T-cell (primary cell): ENCODE measurements around the gene PDE1A. TPM values are rescaled to one million over a fixed set of nuclear protein-coding genes. Genes with fewer than 3 reads are reported as not detected.

ENCODE experiments used
- ATAC-seq, 4 experiments: fragments of 200-7000 bp in 3 of 4; fragments of 150-1000 bp in 1 of 4; cut with Tn5 transposase; replicated peaks in 1 of 4; 1 replicate in 3 of 4; 2 replicates in 1 of 4; pipeline ENCODE4 v1.10.0; 2021; ENCODE audit warnings: moderate library complexity in 3 of 4, mild to moderate bottlenecking in 2 of 4, moderate number of reproducible peaks in 1 of 4
- CTCF ChIA-PET, 2 donors: fragments of 300-600 bp; sonication (Branson Sonifier 250); formaldehyde crosslinking; loops; one replicate each; lab custom pipeline; 2022; ENCODE audit warnings: antibody characterized with exemption in 2 of 2; lab: Charles Lee
- POLR2A ChIA-PET, 2 donors: fragments of 300-600 bp; sonication (Branson Sonifier 250); formaldehyde crosslinking; loops; one replicate each; lab custom pipeline; 2022; ENCODE audit warnings: antibody characterized with exemption in 2 of 2; lab: Charles Lee
- DNase-seq, 35 experiments: peaks; one replicate each; pipeline versions ENCODE4 v3.0.0 to v3.0.0-alpha.2; 2013 to 2023
- H3K27ac ChIP-seq: one replicate; pipeline ENCODE4 v1.5.1; 2013; ENCODE audit warnings: low read length
- H3K27me3 ChIP-seq, 2 experiments: replicated peaks in 1 of 2; 1 replicate in 1 of 2; 2 replicates in 1 of 2; pipeline versions ENCODE4 v1.6.1 to v1.7.0; 2013; ENCODE audit warnings: low read length in 1 of 2, mixed read lengths in 1 of 2; ENCODE audit not compliant: control insufficient read depth in 2 of 2, insufficient read depth in 2 of 2; ENCODE audit errors: extremely low read depth in 1 of 2
- H3K36me3 ChIP-seq, 2 donors: 1 replicate in 1 of 2; 2 replicates in 1 of 2; pipeline versions ENCODE4 v1.6.1 to v1.7.0; 2013; ENCODE audit warnings: low read length in 1 of 2; ENCODE audit not compliant: control insufficient read depth in 2 of 2, insufficient read depth in 1 of 2; ENCODE audit errors: extremely low read depth in 1 of 2
- H3K4me1 ChIP-seq, 2 experiments: 1 replicate in 1 of 2; 2 replicates in 1 of 2; pipeline versions ENCODE4 v1.6.1 to v1.7.0; 2013; ENCODE audit warnings: low read length in 2 of 2, mixed read lengths in 1 of 2; ENCODE audit not compliant: insufficient read depth in 2 of 2, control insufficient read depth in 1 of 2; ENCODE audit errors: extremely low read depth in 1 of 2
- H3K4me3 ChIP-seq, 2 donors: 1 replicate in 1 of 2; 2 replicates in 1 of 2; pipeline versions ENCODE4 v1.5.1 to v1.7.0; 2013; ENCODE audit warnings: mild to moderate bottlenecking in 2 of 2, low read length in 1 of 2, moderate library complexity in 1 of 2; ENCODE audit not compliant: control insufficient read depth in 1 of 2; ENCODE audit errors: extremely low read depth in 1 of 2
- H3K9me3 ChIP-seq: 2 replicates; pipeline ENCODE4 v1.7.0; 2013
- H3K27ac Mint-ChIP-seq, 2 donors: one replicate each; pipeline ENCODE4 v1.8.0; 2020 to 2021; ENCODE audit warnings: mild to moderate bottlenecking in 2 of 2, mixed read lengths in 2 of 2
- H3K27me3 Mint-ChIP-seq, 2 donors: one replicate each; pipeline ENCODE4 v1.8.0; 2021 to 2022; ENCODE audit warnings: mixed read lengths in 2 of 2
- H3K36me3 Mint-ChIP-seq: one replicate; pipeline ENCODE4 v1.8.0; 2021; ENCODE audit warnings: mixed read lengths
- H3K4me1 Mint-ChIP-seq, 3 donors: one replicate each; pipeline ENCODE4 v1.8.0; 2020 to 2022; ENCODE audit warnings: mixed read lengths in 3 of 3, mild to moderate bottlenecking in 1 of 3
- H3K4me3 Mint-ChIP-seq, 3 donors: one replicate each; pipeline ENCODE4 v1.8.0; 2020 to 2022; ENCODE audit warnings: mild to moderate bottlenecking in 3 of 3, mixed read lengths in 3 of 3, moderate library complexity in 3 of 3
- H3K9me3 Mint-ChIP-seq, 3 donors: one replicate each; pipeline ENCODE4 v1.8.0; 2020 to 2022; ENCODE audit warnings: mixed read lengths in 3 of 3
- WGBS: methylation state at CpG from one replicate; pipeline ENCODE4 v1.1.5; 2013; ENCODE audit warnings: missing lambda C conversion rate; ENCODE audit not compliant: insufficient coverage; 5-methylcytosine and 5-hydroxymethylcytosine counted together
- total RNA-seq, 35 experiments: library from RNA in 6 of 35; stranded (reverse) in 6 of 35; fragments of 120-200 nt in 1 of 35; gene quantifications; one replicate each; pipeline versions ENCODE4 v1.2.1 to v1.2.4 and lab custom pipeline; 2013 to 2026

PDE1A gene
- total RNA-seq, 5 donors from 2014 or later (not counting 1 experiment from before 2014, with no cell fraction given): not detected

DNA sequence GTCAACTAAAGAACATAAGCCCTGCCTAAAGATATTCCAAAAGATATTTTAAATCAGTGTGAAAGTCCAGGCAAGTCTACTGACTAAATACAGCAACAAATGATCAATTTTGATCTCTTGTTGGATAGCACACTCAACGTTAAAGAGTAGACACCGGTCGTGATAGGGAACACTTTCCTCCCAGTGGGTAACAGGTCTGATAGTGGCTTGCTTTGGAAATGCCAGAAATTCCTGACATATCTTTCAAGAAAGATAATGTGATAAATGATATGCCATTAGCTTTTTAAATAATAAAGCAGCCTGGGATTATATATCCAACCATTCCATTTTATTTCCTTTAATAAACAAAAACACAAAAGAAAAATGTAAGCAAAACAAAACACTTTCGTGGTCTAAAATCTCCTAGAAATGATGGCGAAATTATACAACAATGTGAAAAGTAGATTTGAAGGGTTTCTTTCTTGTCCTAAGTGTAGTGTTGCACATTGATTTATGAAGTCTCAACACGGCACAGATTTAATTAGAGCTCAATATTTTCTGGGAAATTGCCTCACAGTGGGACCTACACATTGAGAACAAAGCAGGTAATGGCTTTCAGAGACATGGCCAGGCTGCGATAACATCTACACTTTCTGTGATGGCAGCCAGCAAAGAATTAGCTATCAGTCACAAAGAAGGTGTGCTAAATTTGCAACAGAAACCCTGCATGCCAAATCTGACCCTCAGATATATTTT is 282.6 kb downstream of the PDE1A start:
- no peak overlapping the region for H3K4me3 Mint-ChIP-seq
- no peaks in the 10 kb centered on the region for H3K36me3 ChIP-seq
- no peaks in the 10 kb centered on the region for H3K36me3 Mint-ChIP-seq
- 75% methylated on average over 2 of the region's 7 CpGs for WGBS
- no peaks in the 10 kb centered on the region for H3K9me3 Mint-ChIP-seq
- no peak overlapping the region for H3K27ac Mint-ChIP-seq
- ChIA-PET CTCF (no interaction called here), POLR2A (no interaction called here)
- no peaks in the 10 kb centered on the region for H3K4me1 ChIP-seq
- no peak overlapping the region for H3K27ac ChIP-seq
- no peak overlapping the region for H3K4me3 ChIP-seq
- no peaks in the 10 kb centered on the region for H3K27me3 ChIP-seq
- H3K4me1 Mint-ChIP-seq: no peaks in the 10 kb centered on the region
- ATAC-seq (no peak), DNase-seq (no peak)
- no peaks in the 10 kb centered on the region for H3K9me3 ChIP-seq
- peaks cover 3 to 6% of the 10 kb centered on the region in 2 donors for H3K27me3 Mint-ChIP-seq

DNA sequence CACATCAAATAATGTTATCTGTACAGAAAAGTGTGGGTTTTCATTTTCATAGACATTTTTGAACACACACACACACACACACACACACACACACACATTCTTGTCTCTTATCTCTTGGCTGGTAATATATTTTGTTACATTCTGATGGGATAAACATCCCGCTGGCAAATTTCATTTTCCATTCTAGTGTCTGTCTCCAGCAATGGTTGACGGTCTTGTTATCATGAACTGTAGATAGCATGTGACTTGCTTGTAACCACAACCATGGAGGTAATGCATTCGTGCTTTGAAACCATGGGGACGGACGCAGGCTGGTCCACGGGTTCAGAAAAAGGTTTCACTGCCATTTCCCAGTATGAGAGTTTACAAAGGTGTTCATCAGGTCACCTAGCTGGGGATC is 284.8 kb downstream of the PDE1A start:
- no peaks in the 10 kb centered on the region for H3K36me3 Mint-ChIP-seq
- H3K27me3 Mint-ChIP-seq: peaks cover 7 to 14% of the 10 kb centered on the region in 2 donors
- Histone ChIP-seq H3K36me3 (no peaks in the 10 kb centered on the region), H3K9me3 (no peaks in the 10 kb centered on the region), H3K4me1 (no peaks in the 10 kb centered on the region), H3K27me3 (no peaks in the 10 kb centered on the region), H3K4me3 (no peak overlapping the region), H3K27ac (no peak overlapping the region)
- DNase-seq (no peak), ATAC-seq (no peak)
- no peak overlapping the region for H3K27ac Mint-ChIP-seq
- WGBS: 91% methylated on average over 6 of the region's 6 CpGs
- no peaks in the 10 kb centered on the region for H3K9me3 Mint-ChIP-seq
- ChIA-PET CTCF (no interaction called here), POLR2A (no interaction called here)
- no peaks in the 10 kb centered on the region for H3K4me1 Mint-ChIP-seq
- no peak overlapping the region for H3K4me3 Mint-ChIP-seq

DNA sequence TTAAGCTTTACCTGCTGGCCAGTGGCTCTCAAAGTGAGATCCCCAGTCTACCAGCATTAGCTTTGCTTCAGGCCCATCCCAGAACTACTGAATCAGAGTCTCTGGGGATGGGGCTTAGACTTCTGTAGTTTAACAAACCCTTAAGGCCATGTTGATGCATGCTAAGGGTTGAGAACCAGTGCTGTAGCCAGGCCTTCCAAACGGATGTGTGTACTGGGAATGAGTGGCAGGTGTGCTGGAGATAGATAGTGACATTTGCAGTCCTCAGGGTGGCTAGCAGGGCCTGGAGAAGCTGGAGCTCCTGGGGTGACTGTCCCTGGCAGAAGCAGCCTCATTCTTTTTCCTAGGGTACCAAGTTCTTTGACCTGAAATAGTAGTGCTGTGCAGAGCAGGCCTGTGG is 292.6 kb downstream of the PDE1A start:
- Histone ChIP-seq H3K9me3 (no peaks in the 10 kb centered on the region), H3K36me3 (no peaks in the 10 kb centered on the region), H3K4me3 (no peak overlapping the region), H3K27me3 (no peaks in the 10 kb centered on the region), H3K27ac (no peak overlapping the region), H3K4me1 (no peaks in the 10 kb centered on the region)
- DNase-seq (no peak), ATAC-seq (no peak)
- no peaks in the 10 kb centered on the region for H3K4me1 Mint-ChIP-seq
- H3K9me3 Mint-ChIP-seq: no peaks in the 10 kb centered on the region
- H3K27me3 Mint-ChIP-seq: peaks cover 4 to 8% of the 10 kb centered on the region in 2 donors
- H3K27ac Mint-ChIP-seq: no peak overlapping the region
- ChIA-PET CTCF (no interaction called here), POLR2A (no interaction called here)
- no peaks in the 10 kb centered on the region for H3K36me3 Mint-ChIP-seq
- WGBS: 36% methylated on average over 1 of the region's 1 CpG
- H3K4me3 Mint-ChIP-seq: no peak overlapping the region

DNA sequence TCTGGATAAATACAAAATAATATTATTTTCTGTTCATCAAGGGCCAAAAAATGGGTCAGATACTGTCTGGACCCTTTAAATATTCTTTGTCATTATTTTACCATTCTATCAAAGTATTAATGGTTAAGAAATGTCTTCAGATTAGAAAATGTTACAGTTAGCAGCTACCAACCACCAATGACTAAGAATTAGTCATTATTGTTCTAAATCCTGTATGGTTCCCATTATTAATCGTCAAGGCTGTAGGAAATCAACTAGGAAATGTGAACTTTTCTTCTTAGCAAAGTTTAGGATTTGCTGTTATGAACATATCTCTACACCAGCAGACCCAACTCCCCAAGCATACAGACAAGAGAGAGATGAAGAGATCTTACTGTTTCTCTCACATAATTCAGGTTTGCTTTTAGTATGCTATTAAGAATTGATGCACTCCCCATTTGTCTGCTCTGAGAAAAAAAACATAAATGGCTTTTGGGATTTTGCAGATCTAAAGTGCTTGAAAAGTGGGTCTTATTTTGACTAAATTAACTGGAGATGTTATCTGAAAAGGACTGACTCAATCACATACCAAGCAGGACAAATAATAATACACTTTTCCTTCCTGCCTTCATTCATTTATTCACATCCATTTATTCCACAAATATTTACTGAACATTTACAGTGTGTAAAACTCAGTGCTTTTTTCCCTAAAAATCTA is 293.5 kb downstream of the PDE1A start:
- peaks cover 4% of the 10 kb centered on the region in 2 donors for H3K27me3 Mint-ChIP-seq
- no peak for ATAC-seq
- no peak overlapping the region for H3K4me3 Mint-ChIP-seq
- no peak for DNase-seq
- Histone ChIP-seq H3K4me3 (no peak overlapping the region), H3K36me3 (no peaks in the 10 kb centered on the region), H3K27ac (no peak overlapping the region), H3K27me3 (no peaks in the 10 kb centered on the region), H3K4me1 (no peaks in the 10 kb centered on the region), H3K9me3 (no peaks in the 10 kb centered on the region)
- H3K4me1 Mint-ChIP-seq: no peaks in the 10 kb centered on the region
- WGBS: no CpG with 5 or more reads among the region's 1 CpG
- ChIA-PET POLR2A (no interaction called here), CTCF (no interaction called here)
- H3K9me3 Mint-ChIP-seq: no peaks in the 10 kb centered on the region
- no peaks in the 10 kb centered on the region for H3K36me3 Mint-ChIP-seq
- H3K27ac Mint-ChIP-seq: no peak overlapping the region

DNA sequence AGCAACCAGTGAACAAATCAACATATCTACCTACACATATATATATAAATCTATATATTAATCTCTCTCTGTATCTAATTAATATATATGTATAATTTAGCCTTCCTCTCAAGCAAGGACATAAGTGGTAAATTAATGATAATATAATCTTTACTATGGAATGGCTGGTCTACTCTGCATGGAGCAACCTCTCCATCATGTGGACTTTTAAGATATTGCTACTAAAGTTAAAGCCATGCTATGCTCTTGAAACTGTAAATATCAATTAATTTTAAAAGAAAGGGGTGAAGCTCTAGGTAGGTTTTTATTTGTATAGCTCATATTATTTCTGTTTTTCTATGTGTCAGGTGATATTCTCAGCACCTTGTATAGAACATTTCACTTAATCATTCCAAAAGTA is 294.2 kb downstream of the PDE1A start:
- ATAC-seq (no peak), DNase-seq (no peak)
- H3K9me3 ChIP-seq: no peaks in the 10 kb centered on the region
- ChIA-PET CTCF (interaction anchor here in 1 of 2 donors (0.6 kb wide), 1 partner anchor 179 kb away, joined by 4 read pairs; no protein-coding TSS in a partner anchor), POLR2A (no interaction called here)
- Mint-ChIP-seq H3K27ac (no peak overlapping the region), H3K27me3 (peaks cover 0 to 3% of the 10 kb centered on the region in 2 donors), H3K9me3 (no peaks in the 10 kb centered on the region), H3K4me3 (no peak overlapping the region), H3K36me3 (no peaks in the 10 kb centered on the region), H3K4me1 (no peaks in the 10 kb centered on the region)
- no peaks in the 10 kb centered on the region for H3K36me3 ChIP-seq
- no peaks in the 10 kb centered on the region for H3K4me1 ChIP-seq
- no peak overlapping the region for H3K27ac ChIP-seq
- no peaks in the 10 kb centered on the region for H3K27me3 ChIP-seq
- no peak overlapping the region for H3K4me3 ChIP-seq

DNA sequence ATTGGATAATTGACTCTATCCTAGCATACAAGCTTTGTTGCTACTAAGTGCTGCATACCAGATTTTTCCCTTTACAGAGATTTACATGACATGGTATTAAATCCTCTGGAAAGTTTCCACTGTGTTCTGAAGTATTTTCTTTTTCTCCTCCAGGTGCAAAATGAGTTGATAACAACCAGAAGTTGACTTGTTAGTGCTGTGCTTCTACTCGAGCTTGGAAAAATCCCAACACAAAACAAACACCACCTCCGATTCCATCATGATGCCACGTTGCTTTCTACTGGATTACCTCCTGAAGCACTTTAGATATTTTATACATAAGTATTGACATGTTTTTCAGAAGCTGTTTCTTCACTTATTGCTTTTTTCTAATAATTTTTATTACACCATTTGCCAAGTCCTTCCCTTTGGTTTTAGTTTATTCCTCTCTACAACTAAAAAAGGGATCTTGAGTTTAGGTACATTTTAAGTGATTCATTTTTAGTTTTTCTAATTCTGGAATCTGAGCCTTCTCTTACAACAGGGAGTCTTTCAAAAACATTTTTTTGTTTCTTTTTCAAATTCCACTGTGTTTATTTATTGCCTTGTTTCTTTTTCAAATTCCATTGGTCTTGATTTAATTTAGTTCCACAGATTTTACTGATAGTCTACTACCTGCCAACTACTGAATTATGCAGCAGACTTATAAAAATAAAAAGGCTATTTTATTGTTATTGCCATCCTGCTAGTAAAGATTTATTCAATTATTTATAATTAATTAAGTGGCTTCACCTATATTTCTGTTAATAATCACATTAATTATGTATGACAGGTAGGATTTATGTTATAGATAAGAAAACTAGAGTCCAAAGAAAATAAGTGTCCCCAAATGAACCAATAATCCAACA is 297.8 kb downstream of the PDE1A start:
- Mint-ChIP-seq H3K4me1 (no peaks in the 10 kb centered on the region), H3K27ac (no peak overlapping the region), H3K27me3 (no peaks in the 10 kb centered on the region), H3K36me3 (no peaks in the 10 kb centered on the region), H3K9me3 (peaks cover 0 to 7% (median 5%) of the 10 kb centered on the region in 3 donors), H3K4me3 (no peak overlapping the region)
- Histone ChIP-seq H3K27me3 (no peaks in the 10 kb centered on the region), H3K27ac (no peak overlapping the region), H3K36me3 (no peaks in the 10 kb centered on the region), H3K9me3 (no peaks in the 10 kb centered on the region), H3K4me3 (no peak overlapping the region), H3K4me1 (no peaks in the 10 kb centered on the region)
- no CpG with 5 or more reads among the region's 3 CpGs for WGBS
- ChIA-PET POLR2A (no interaction called here), CTCF (no interaction called here)
- DNase-seq (no peak), ATAC-seq (no peak)
